Colonic mucosa (tissue), 4 donors: Measurements from ENCODE around the gene OSBPL6. TPM values are rescaled to one million over a fixed set of nuclear protein-coding genes. Genes with fewer than 3 reads are reported as not detected.

Source experiments
- DNase-seq: peaks from one replicate; pipeline ENCODE4 v3.0.0-alpha.2; 2020
- H3K27ac ChIP-seq: fragments of 200-600 bp; one replicate; pipeline ENCODE4 v1.8.0; 2021
- H3K27me3 ChIP-seq: fragments of 200-600 bp; one replicate; pipeline ENCODE4 v1.8.0; 2021
- H3K36me3 ChIP-seq: fragments of 200-600 bp; one replicate; pipeline ENCODE4 v1.8.0; 2021
- H3K4me1 ChIP-seq: fragments of 200-600 bp; one replicate; pipeline ENCODE4 v1.8.0; 2021; ENCODE audit warnings: mild to moderate bottlenecking
- H3K4me3 ChIP-seq: fragments of 200-600 bp; one replicate; pipeline ENCODE4 v1.8.0; 2021
- H3K9ac ChIP-seq, 2 donors: one replicate each; pipeline ENCODE4 v1.7.0; 2013; ENCODE audit warnings: control low read depth in 2 of 2, low read depth in 2 of 2, low read length in 2 of 2
- H3K9me3 ChIP-seq: fragments of 200-600 bp; one replicate; pipeline ENCODE4 v1.8.0; 2021
- CTCF ChIP-seq: fragments of 200-600 bp; IDR thresholded peaks from one replicate; pipeline ENCODE4 v1.8.0; 2022; ENCODE audit warnings: antibody characterized with exemption, mild to moderate bottlenecking
- intact Hi-C: fragments of 100-400 bp; cut with DNase I; formaldehyde crosslinking; loops from one replicate; pipeline ENCODE4 v1.14.1; 2022
- total RNA-seq, 2 donors: library from RNA; stranded (reverse); fragmentation: NEBNext Ultra II Directional in 1 of 2; extraction: Animal tissue kit (Norgen Biotek cat#: 25700) in 1 of 2; gene quantifications; one replicate each; pipeline ENCODE4 v1.2.1, GENCODE V29; 2021
- donor health status: healthy.
- donor health status: DM: no; HTN: no; CAD: no.
- donor health status: DM: no; HTN: no; CAD: no.

OSBPL6 gene
- total RNA-seq, 2 donors from 2014 or later: 0.58 to 0.72 TPM

GRCh38 chr2:178395941-178396570, 201.7 kb downstream of the OSBPL6 start:
- Histone ChIP-seq H3K27me3 (no peaks in the 10 kb centered on the region), H3K27ac (no peak overlapping the region), H3K9me3 (no peaks in the 10 kb centered on the region), H3K4me3 (no peak overlapping the region), H3K36me3 (no peaks in the 10 kb centered on the region), H3K9ac (no peak overlapping the region), H3K4me1 (no peaks in the 10 kb centered on the region)
- DNase-seq: no peak
- intact Hi-C loops: no loop called here
- no peak for TF ChIP-seq CTCF

GRCh38 chr2:178397002-178397605, 202.8 kb downstream of the OSBPL6 start:
- Histone ChIP-seq H3K9me3 (no peaks in the 10 kb centered on the region), H3K9ac (no peak overlapping the region), H3K27me3 (no peaks in the 10 kb centered on the region), H3K27ac (no peak overlapping the region), H3K4me1 (no peaks in the 10 kb centered on the region), H3K4me3 (no peak overlapping the region), H3K36me3 (no peaks in the 10 kb centered on the region)
- intact Hi-C loops: no loop called here
- peak; percentile 48 for TF ChIP-seq CTCF
- no peak for DNase-seq

- no peaks in the 10 kb centered on the region for H3K36me3 ChIP-seq
- DNase-seq: no peak
- H3K27ac ChIP-seq: no peak overlapping the region
- H3K4me1 ChIP-seq: no peaks in the 10 kb centered on the region
- H3K27me3 ChIP-seq: no peaks in the 10 kb centered on the region
- no peaks in the 10 kb centered on the region for H3K9me3 ChIP-seq
- no peak overlapping the region for H3K4me3 ChIP-seq
- no peak for TF ChIP-seq CTCF
- intact Hi-C loops: no loop called here
- H3K9ac ChIP-seq: no peak overlapping the region
Measured at GRCh38 chr2:178401994-178402437, 207.7 kb downstream of the OSBPL6 start.

GRCh38 chr2:178403671-178404306, 209.5 kb downstream of the OSBPL6 start:
- H3K4me1 ChIP-seq: no peaks in the 10 kb centered on the region
- H3K27me3 ChIP-seq: no peaks in the 10 kb centered on the region
- no peaks in the 10 kb centered on the region for H3K36me3 ChIP-seq
- no peak overlapping the region for H3K27ac ChIP-seq
- intact Hi-C loops: no loop called here
- no peak for TF ChIP-seq CTCF
- H3K9ac ChIP-seq: no peak overlapping the region
- DNase-seq: no peak
- H3K4me3 ChIP-seq: no peak overlapping the region
- no peaks in the 10 kb centered on the region for H3K9me3 ChIP-seq

- intact Hi-C loops: no loop called here
- no peak overlapping the region for H3K27ac ChIP-seq
- no peak overlapping the region for H3K9ac ChIP-seq
- DNase-seq: peak; percentile 24
- no peak for TF ChIP-seq CTCF
- H3K36me3 ChIP-seq: no peaks in the 10 kb centered on the region
- no peaks in the 10 kb centered on the region for H3K9me3 ChIP-seq
- no peaks in the 10 kb centered on the region for H3K27me3 ChIP-seq
- no peaks in the 10 kb centered on the region for H3K4me1 ChIP-seq
- H3K4me3 ChIP-seq: no peak overlapping the region
Measured at GRCh38 chr2:178404368-178404767, 210.1 kb downstream of the OSBPL6 start.
